ENCODE data around the gene ODAD4.
"Not testable (repeated sequence)": the region's sequence is repeated elsewhere in the genome, so short reads cannot be mapped to it uniquely, and the experiment has no call there.

The ODAD4 gene

DNA sequence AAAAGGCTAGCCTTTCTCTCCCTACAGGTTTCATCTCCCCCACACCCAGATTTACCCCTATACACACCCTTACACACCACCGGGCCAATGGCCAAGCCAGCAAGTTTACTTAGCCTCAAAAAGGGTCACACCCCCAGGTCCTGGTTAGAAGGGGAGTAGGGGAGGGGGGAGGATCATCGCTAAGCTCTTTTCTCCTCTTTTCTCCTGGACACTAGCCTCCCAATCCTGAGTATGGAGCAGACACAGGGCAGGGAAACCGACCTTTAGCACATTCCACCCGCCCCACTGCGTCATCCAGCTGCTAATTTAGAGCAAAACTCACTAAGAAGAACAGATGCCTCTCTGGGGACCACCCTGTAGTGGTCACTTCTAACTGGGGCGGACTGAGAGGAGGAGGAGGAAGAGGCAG lies 16.1 kb upstream of the ODAD4 start:
- no peak for DNase-seq (ENCODE audit: low read depth)

DNA sequence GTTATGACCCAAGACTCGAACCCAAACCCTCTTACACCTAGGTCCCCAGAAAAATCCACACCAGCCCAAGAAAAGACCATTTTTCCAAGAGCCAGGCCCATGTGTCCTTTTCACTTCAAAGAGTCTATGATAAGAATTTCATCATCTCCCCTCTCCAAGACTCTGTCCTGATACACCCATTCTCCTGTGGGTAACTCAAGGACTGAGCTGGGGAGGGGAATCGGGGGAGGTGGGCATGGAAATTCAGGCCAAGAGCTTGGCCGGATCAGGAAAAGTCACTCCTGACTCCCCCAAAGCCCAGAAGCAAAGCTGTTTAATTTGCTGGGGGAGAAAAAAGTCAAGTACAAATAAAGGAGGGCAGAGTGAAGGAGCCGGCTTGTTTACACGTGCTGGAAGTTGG lies 15.4 kb upstream of the ODAD4 start:
- DNase-seq (ENCODE audit: low read depth): no peak

- DNase-seq (ENCODE audit: low read depth): no peak
Measured at GRCh38 chr17:41915566-41915965, 14.9 kb upstream of the ODAD4 start.

DNA sequence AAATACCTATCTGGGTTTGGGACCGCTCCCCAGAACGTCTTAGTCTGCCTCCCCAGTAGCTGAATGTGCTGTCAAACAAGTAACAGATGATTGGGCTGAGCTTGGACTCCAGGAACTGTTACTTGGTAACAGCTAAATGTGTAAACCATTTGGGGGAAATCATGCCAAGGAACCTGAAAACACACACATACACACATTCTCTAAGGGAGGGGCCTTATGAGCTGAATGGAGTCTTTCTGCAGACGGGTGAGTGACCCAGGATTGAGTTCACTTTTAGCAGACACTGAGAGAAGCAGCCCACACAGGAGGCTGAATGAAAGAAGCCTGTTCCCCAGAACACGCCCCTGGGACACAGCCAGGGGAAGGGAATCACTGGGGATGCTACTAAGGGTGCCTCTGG lies 13.2 kb upstream of the ODAD4 start:
- peak; percentile 64 for DNase-seq (ENCODE audit: low read depth)

DNA sequence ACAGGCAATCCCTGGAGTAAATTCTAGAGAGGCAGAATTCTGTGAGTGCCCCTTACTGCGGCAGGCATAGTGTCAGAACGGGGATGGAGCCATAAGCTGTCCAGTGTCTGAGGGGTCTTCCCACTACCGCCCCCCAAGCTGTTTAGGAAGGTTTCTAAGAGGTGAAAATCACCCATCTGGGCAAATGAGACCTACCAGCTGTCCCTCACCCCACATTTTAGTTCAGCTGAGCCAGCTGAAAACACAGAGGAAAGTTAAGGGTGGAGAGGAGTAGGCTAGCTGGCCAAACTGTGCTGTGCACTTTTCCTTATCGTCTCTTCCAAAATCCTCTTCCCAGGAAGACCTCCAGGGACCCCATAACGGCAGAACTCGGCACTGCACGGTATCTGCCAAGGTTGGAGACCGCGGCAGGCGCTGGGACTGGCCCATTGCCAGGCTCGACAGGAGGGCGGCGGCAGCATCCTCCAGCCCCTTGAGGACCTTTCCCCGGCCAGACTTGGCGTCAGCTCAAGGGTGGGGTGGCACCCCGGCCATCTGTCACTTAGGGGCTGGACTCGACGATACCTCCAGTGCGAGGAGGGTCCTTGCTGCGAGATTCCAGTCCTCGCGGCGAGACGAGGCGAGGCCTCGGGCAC lies 12.6 kb upstream of the ODAD4 start:
- DNase-seq (ENCODE audit: low read depth): no peak

DNA sequence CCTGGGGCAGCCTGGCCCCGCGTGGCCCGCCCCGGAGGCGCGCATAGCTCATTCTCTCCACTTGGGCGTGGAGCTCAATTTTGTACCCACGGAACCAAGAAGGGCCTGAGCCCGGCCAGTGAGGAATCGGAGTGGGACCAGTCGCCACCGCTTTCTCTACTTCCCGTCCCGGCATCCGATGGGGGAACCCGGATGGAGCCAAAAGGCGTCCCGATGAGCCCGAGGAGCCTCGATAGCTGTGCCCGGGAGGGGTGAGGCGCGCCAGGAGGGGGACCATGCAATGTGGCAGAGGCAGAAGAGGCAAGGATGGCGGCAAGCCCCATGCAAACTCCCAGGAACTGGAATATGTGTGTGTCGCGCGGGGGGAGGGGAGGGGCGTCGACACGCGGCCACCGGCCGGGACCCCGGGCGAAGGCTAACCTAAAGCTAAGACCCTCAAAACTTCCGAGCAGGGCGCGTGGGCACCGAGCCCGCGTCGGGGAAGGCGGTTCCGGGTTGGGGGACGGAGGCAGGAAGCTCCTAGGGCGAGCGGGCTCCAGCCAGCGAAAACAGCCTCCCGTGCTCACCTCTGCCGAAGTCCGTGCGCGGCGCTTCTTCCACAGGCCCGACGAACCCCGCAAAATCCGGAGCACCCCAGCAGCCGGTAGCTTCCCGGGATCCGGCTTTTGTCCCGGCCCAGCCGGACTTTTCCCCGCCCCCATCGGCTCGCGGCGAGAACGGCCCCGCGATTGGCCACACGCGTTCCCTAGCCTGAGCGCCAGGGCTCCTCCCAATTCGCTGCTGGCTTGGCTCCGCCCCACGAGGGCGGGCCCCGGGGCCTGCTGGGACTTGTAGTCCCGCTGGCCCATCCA lies 11.9 kb upstream of the ODAD4 start, which contains the start of gene ACLY:
TSS of gene ACLY (minus strand) at position 638 of the 851 bp plus-strand sequence. CDS start 5,078 bp downstream, outside the sequence.
- peak; percentile 93 for DNase-seq (ENCODE audit: low read depth)

- no peak for DNase-seq (ENCODE audit: low read depth)
Measured at GRCh38 chr17:41919165-41919817, 11.1 kb upstream of the ODAD4 start.

- DNase-seq (ENCODE audit: low read depth): no peak
Measured at GRCh38 chr17:41919840-41920579, 10.4 kb upstream of the ODAD4 start.

DNA sequence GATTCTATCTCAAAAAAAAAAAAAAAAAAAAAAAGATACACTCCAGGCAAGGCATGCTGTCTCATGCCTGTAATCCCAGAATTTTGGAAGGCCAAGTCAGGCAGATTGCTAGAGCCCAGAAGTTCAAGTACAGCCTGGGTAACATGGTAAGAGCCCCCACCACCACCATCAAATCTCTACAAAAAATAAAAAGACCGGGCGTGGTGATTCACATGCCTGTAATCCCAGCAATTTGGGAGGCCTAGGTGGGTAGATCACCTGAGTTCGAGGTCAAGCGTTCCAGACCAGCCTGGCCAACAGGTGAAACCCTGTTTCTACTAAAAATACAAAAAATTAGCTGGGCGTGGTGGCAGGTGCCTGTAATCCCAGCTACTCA lies 9.8 kb upstream of the ODAD4 start:
- no peak for DNase-seq (ENCODE audit: low read depth)

- no peak for DNase-seq (ENCODE audit: low read depth)
Measured at GRCh38 chr17:41925991-41926590, 4.3 kb upstream of the ODAD4 start.

GRCh38 chr17:41928693-41929251 lies 1.6 kb upstream of the ODAD4 start:
- no peak for DNase-seq (ENCODE audit: low read depth)

- DNase-seq (ENCODE audit: low read depth): not testable (repeated sequence)
Measured at GRCh38 chr17:41930833-41931156, 378 bp downstream of the ODAD4 start.

DNA sequence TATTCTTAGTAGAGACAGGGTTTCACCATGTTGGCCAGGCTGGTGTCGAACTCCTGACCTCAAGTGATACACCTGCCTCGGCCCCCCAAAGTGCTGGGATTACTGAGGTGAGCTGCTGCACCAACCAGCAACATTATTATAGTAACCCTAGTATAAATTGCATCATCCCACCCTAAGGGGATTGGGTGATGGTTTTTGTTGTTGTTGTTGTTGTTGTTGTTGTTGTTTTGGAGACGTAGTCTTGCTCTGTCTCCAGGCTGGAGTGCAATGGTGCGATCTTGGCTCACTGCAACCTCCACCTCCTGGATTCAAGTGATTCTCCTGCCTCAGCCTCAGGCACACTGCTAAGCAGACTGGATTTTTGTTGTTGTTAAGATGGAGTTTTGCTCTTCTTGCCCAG lies 1.3 kb downstream of the ODAD4 start:
- DNase-seq (ENCODE audit: low read depth): not testable (repeated sequence)

DNA sequence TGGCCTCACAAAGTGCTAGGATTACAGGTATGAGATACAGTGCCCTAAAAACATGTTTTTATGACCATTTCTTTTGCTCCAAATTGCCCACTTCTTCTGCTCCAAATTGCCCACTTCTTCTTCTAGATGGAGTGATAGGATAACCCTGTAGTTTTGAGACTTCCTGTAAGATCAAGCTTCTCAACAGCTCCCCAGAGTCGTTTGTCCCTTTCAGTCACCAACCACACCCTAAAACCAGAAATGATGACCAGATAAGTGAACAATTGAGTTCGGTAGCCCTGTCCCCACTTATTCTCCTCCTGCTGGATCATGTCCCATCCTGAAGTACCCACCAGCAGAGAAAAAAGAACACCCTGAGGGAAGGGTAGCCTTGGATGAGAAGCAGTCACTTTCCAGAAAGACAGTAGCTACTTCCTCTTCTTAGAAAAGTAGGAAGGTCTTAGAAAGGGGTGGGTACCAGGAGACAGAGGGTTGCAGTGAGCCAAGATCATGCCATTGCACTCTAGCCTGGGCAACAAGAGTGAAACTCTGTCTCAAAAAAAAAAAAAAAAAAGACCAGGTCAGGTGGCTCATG lies 2.5 kb downstream of the ODAD4 start:
- DNase-seq (ENCODE audit: low read depth): no peak

DNA sequence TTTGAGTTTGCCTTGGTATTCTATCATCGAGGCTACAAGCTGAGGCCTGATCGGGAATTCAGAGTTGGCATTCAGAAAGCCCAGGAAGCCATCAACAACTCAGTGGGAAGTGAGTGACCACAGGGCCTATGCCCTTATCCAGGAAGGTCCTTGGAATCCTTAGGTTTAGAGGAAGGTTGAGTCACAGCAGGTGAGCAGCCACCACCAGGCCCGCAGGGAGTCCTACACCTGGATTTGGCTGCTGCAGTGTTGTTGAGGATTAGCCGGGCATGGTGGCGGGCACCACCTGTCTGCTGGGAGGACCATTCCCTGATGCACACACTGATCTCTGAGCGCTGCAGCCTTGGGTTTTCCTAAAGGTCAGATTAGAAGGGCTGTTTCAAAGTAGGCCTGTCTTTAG lies 5.2 kb downstream of the ODAD4 start:
- DNase-seq (ENCODE audit: low read depth): no peak

GRCh38 chr17:41937970-41938954 lies 7.8 kb downstream of the ODAD4 start:
- DNase-seq (ENCODE audit: low read depth): no peak

DNA sequence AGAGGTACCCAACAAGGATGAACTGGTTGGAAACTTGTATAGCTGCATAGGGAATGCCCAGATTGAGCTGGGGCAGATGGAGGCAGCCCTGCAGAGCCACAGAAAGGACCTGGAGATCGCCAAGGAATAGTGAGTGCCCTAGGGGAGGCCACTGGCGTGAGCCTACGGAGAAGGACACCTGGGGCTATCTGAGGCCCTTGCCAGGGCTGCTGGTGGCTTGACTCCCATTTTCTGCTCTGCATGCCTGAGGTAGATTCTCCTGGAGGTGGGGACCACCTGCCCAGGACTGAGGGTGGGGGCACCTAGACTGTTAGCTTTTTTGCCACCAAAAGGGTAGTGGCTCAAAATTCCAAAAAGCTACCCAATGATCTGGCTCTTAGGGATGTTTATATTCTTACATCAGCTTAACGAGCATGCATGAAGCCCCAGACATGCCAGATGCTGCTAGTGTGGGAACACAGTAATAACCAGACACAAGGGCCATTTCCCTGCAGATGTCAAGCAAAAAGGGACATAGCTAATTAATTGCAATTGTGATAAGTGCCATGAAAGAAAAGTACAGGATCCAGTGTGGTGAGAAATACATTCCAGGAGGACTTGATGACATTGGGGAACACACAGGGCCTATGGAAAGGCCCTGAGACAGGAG lies 8.8 kb downstream of the ODAD4 start:
- no peak for DNase-seq (ENCODE audit: low read depth)

GRCh38 chr17:41939693-41940090 lies 9.3 kb downstream of the ODAD4 start:
- no peak for DNase-seq (ENCODE audit: low read depth)

DNA sequence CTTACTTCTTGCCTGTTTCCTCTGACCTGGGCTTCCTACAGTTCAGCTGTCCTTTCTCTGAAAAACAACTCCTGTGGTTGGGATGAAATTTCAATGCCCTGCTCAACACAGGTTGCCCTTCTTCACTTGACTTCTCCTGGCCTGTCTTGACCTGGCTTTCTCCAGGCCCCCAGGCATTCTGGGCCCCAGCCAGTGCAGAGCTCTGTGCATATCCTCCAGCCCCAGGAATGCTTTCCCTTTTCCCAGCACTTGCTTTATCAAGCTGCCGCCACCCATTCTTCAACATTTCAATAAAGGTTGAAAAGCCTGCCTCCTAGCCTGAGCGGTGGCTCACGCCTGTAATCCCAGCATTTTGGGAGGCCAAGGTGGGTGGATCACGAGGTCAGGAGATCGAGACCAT lies 10.8 kb downstream of the ODAD4 start:
- DNase-seq (ENCODE audit: low read depth): no peak
